ENCODE results near the gene LRP5.
"Not testable (repeated sequence)": the region's sequence is repeated elsewhere in the genome, so short reads cannot be mapped to it uniquely, and the experiment has no call there.

The LRP5 gene

DNA sequence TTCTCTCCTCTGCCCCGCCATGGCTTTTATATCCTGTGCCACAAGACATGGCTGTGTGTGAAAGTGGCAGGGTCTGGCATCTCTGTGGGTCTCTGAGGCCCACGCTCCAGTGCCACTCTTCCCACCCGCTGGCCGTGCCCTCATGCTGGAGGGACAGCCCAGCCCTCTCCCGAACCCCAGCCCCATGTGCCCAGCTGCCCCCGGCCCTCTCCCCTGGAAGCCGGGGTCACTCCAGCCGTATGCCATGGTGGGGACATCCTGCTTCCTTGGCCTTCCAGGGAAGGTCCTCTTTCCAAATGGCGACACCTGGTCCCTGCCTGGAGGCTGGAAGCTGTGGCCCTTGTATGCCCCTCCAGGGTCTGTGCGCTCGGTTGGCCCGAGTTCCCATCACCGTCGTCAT lies 84.9 kb downstream of the LRP5 start:
- TF ChIP-seq, protein P1, sequence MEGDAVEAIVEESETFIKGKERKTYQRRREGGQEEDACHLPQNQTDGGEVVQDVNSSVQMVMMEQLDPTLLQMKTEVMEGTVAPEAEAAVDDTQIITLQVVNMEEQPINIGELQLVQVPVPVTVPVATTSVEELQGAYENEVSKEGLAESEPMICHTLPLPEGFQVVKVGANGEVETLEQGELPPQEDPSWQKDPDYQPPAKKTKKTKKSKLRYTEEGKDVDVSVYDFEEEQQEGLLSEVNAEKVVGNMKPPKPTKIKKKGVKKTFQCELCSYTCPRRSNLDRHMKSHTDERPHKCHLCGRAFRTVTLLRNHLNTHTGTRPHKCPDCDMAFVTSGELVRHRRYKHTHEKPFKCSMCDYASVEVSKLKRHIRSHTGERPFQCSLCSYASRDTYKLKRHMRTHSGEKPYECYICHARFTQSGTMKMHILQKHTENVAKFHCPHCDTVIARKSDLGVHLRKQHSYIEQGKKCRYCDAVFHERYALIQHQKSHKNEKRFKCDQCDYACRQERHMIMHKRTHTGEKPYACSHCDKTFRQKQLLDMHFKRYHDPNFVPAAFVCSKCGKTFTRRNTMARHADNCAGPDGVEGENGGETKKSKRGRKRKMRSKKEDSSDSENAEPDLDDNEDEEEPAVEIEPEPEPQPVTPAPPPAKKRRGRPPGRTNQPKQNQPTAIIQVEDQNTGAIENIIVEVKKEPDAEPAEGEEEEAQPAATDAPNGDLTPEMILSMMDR (conservative IDR thresholded peaks at IDR 0.05; ENCODE audit: low read depth), result no peak
- no peak overlapping the region for H3K27ac ChIP-seq
- no peak for DNase-seq (ENCODE audit: low spot score)
- ChIA-PET CTCF (interaction anchor here (0.6 to 0.7 kb wide), 2 partner anchors 16 to 148 kb away, joined by 3 to 4 read pairs; no protein-coding TSS in a partner anchor), POLR2A (ENCODE audit: low non-redundant PET) (no interaction called here)

DNA sequence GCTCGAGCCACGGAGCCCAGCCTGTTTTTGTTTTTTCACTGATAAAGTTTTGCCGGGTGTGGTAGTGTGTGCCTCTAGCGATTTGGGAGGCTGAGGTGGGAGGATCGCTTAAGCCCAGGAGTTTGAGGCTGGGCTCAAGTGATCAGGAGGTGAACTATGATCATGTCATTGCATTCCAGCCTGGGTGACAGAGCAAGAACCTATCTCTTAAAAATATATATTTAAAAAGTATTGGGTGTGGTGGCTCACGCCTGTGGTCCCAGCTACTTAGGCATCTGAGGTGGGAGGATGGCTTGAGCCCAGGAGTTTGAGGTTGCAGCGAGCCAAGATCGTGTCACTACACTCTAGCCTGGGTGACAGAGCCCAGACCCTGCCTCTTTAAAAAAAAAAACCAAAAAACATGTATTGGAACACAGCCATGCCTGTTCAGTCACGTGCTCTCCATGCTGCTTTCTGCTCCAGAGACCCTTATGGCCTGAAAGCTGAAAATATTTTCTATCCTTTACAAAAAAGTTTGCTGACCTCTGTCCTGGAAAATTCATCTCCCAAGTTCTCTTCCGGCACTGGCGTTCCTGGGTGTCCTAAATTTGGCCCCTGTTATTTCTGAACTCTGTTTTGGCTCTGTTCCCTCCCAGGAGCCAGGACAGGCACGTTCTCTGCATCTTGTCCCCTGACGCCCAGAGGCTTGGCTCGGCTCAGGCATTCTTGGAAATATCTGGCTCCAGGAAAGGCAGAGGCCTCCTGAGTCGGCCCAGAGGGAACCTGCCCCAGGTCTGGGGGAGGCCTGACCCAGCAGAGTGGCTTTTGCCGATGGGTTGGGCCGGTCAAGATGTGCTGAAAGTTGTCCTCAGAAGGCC lies 86.8 kb downstream of the LRP5 start:
- TF ChIP-seq, protein P1 (conservative IDR thresholded peaks at IDR 0.05; ENCODE audit: low read depth), result no peak
- no peak for DNase-seq (ENCODE audit: low spot score)
- ChIA-PET POLR2A (ENCODE audit: low non-redundant PET) (no interaction called here), CTCF (interaction anchor here (0.6 kb wide), 1 partner anchor 44 kb away, joined by 3 read pairs; no protein-coding TSS in a partner anchor)
- peak overlapping the region; percentile 46 for H3K27ac ChIP-seq

DNA sequence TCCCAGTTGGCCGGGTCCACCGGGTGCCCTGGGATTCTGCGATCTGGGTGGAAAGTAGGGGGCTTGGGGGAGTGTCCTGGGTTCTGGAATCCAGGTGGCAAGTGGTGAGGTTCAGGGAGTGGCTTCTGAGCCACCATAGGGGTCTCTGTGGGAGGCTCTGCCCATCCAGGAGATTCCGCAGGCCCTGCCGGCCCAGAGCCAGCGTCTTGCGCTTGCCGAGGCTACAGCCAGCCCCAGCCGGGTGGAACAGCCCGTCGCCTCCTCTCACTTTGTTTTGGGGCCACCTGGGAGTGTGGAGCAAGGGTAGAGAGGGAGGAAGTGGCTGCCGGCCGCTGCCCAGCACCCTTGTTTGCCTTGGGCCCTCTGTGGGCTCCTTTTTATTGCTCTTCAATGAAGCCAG lies 87.5 kb downstream of the LRP5 start:
- H3K27ac ChIP-seq, result peak overlapping the region; percentile 46
- ChIA-PET CTCF (no interaction called here), POLR2A (ENCODE audit: low non-redundant PET) (no interaction called here)
- DNase-seq (ENCODE audit: low spot score), result no peak
- TF ChIP-seq, protein P1 (conservative IDR thresholded peaks at IDR 0.05; ENCODE audit: low read depth), result no peak

DNA sequence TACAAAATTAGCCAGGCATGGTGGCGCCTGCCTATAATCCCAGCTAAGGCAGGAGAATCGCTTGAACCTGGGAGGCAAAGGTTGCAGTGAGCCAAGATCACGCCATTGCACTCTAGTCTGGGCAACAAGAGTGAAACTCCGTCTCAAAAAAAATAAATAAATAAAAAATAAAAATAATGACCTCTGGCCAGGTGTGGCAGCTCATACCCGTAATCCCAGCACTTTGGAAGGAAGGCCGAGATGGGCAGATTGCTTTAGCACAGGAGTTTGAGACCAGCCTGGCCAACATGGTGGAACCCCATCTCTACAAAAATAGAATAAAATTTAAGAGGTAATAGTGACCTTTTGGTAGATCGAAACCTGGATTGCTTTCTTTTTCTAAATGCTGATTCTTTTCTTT lies 88.2 kb downstream of the LRP5 start:
- H3K27ac ChIP-seq; DNase-seq (ENCODE audit: low spot score); POLR2A ChIA-PET (ENCODE audit: low non-redundant PET); CTCF ChIA-PET: not testable (repeated sequence)

DNA sequence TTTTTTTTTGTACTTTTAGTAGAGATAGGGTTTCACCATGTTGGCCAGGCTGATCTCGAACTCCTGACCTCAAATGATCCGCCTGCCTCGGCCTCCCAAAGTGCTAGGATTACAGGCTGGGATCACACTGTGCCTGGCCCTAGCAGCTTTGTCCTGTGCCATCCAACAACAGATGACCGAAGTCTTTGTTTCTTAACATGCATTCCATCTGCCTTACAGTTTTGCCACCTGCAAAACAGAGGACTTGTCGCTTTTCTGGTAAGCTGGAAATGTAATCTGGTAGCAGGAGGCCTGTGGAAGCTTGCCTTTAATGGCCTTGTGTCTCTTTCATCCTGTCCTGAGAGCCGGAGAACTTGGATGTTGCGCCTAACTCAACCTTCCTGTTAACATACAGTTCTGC lies 89.5 kb downstream of the LRP5 start:
- no peak for DNase-seq (ENCODE audit: low spot score)
- TF ChIP-seq, protein P1 (conservative IDR thresholded peaks at IDR 0.05; ENCODE audit: low read depth), result no peak
- CTCF ChIA-PET, result no interaction called here
- no peak overlapping the region for H3K27ac ChIP-seq
- POLR2A ChIA-PET (ENCODE audit: low non-redundant PET), result no interaction called here

DNA sequence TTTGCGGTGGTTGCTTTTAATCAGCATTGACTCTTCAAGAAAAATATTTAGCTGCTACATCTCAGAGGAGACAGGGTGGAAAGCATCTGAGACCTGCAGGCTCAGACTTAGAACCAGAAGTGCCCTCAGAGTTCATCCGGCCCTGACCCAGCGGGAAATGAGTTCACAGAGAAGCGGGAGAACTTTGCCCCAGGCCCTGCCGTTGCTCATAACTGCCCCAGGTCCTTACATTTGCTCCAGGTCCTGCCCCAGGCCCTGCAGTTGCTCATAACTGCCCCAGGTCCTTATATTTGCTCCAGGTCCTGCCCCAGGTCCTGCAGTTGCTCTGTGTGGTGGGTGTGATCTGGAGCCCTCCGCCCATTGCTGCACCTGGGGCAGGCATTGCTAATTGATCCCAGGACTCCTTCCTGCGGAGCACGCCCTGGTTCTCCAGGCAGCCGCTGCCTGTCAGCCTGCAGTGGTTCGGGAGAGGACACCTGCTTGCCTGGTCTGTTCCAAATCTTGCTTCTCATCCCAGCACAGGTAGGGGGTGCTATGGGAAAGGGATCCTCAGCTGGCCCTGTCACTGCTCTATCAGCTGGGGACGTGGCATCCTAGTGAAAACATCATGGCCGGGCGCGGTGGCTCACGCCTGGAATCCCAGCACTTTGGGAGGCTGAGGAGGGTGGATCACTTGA lies 90.1 kb downstream of the LRP5 start:
- H3K27ac ChIP-seq, result no peak overlapping the region
- ChIA-PET POLR2A (ENCODE audit: low non-redundant PET) (no interaction called here), CTCF (no interaction called here)
- DNase-seq (ENCODE audit: low spot score), result no peak
- TF ChIP-seq, protein P1 (conservative IDR thresholded peaks at IDR 0.05; ENCODE audit: low read depth), result no peak

DNA sequence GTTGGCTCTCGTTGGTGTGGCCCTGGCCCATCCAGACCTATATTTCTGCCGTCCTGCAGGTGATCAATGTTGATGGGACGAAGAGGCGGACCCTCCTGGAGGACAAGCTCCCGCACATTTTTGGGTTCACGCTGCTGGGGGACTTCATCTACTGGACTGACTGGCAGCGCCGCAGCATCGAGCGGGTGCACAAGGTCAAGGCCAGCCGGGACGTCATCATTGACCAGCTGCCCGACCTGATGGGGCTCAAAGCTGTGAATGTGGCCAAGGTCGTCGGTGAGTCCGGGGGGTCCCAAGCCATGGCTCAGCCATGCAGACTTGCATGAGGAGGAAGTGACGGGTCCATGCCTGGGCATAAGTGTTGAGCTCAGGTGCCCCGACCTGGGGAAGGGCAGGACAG lies 91.0 kb downstream of the LRP5 start:
- ChIA-PET POLR2A (ENCODE audit: low non-redundant PET) (no interaction called here), CTCF (no interaction called here)
- DNase-seq (ENCODE audit: low spot score), result no peak
- no peak overlapping the region for H3K27ac ChIP-seq
- TF ChIP-seq, protein P1 (conservative IDR thresholded peaks at IDR 0.05; ENCODE audit: low read depth), result no peak

Measured in RWPE1 (cell line).